Epithelial cell of esophagus (primary cell): ENCODE measurements around the gene KRTAP19-1.
"Not testable (repeated sequence)": the region's sequence is repeated elsewhere in the genome, so short reads cannot be mapped to it uniquely, and the experiment has no call there.

Experiments used
- DNase-seq: peaks from one replicate; pipeline ENCODE4 v3.0.0; 2010; ENCODE audit warnings: low read depth
- H3K4me3 ChIP-seq: 2 replicates; pipeline ENCODE4 v1.5.1; 2011; ENCODE audit warnings: mild to moderate bottlenecking, low read length, control low read depth
- CTCF ChIP-seq: IDR thresholded peaks from 2 replicates; pipeline ENCODE4 v1.5.1; 2011; ENCODE audit warnings: low read depth, mild to moderate bottlenecking, low read length, control low read depth, inconsistent platforms; ENCODE audit not compliant: insufficient read depth; ENCODE audit errors: missing control alignments

Gene KRTAP19-1

DNA sequence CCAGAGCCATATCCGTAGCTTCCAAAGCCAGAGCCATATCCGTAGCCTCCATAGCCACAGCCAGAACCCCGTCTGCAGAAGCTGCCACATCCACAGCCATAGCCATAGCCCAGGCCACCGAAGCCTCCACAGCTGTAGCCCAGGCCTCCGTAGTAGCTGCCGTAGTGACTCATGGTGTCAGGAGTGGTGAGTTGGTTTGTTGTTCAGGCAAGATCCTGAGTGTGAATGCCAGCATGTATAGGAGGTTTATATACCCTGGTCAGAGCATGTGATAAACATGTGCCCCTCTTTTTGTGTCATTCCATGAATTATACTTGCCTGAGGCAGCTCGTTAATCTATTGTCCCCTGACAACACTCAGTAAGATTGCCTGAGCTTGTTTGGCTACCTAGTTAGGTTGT is at the start of gene KRTAP19-1:
Gene KRTAP19-1, minus strand, starts transcription at position 223 of the 400 bp plus-strand sequence. Its CDS starts 50 bp downstream, at position 173.
- no peak for TF ChIP-seq CTCF
- H3K4me3 ChIP-seq = no peak within 1 kb of the TSS
- DNase-seq = peak; percentile 64

GRCh38 chr21:30518876-30519275 is 38.7 kb upstream of the KRTAP19-1 start:
- no peak overlapping the region for H3K4me3 ChIP-seq
- no peak for TF ChIP-seq CTCF
- DNase-seq = peak; percentile 8

GRCh38 chr21:30515681-30516080 is 35.5 kb upstream of the KRTAP19-1 start:
- no peak overlapping the region for H3K4me3 ChIP-seq
- TF ChIP-seq CTCF = no peak
- DNase-seq = peak; percentile 9

GRCh38 chr21:30505621-30506205 is 25.5 kb upstream of the KRTAP19-1 start:
- H3K4me3 ChIP-seq = not testable (repeated sequence)
- peak; percentile 33 for DNase-seq
- peak; percentile 58 for TF ChIP-seq CTCF

GRCh38 chr21:30502041-30502440 is 21.9 kb upstream of the KRTAP19-1 start, which contains the start of gene KRTAP19-5:
TSS of gene KRTAP19-5 (minus strand) at chr21:30502141. CDS start at chr21:30502090, 51 bp downstream.
- H3K4me3 ChIP-seq = no peak within 1 kb of the TSS
- DNase-seq = no peak
- no peak for TF ChIP-seq CTCF

DNA sequence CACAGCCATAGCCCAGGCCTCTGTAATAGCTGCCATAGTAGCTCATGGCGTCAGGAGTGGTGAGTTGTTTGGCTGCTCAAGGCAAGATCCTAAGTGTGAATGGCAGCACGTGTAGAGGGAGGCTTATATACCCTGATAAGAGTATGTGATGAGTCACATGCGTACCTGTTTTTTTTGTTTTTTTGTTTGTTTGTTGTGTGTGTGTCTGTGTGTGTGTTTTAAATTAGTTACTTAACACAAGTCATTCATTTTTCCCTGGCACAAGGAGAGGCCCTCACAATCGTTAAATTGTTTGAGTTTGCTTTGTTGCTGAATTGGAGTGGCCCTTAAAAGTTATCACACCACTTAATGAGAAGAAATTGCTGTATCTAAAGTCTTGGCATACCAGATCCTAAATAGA is 16.9 kb upstream of the KRTAP19-1 start, which contains the start of gene KRTAP19-4:
Gene KRTAP19-4, minus strand, starts transcription at position 101 of the 400 bp plus-strand sequence. Its CDS starts 55 bp downstream, at position 46.
- H3K4me3 ChIP-seq = no peak within 1 kb of the TSS
- TF ChIP-seq CTCF = no peak
- DNase-seq = no peak

DNA sequence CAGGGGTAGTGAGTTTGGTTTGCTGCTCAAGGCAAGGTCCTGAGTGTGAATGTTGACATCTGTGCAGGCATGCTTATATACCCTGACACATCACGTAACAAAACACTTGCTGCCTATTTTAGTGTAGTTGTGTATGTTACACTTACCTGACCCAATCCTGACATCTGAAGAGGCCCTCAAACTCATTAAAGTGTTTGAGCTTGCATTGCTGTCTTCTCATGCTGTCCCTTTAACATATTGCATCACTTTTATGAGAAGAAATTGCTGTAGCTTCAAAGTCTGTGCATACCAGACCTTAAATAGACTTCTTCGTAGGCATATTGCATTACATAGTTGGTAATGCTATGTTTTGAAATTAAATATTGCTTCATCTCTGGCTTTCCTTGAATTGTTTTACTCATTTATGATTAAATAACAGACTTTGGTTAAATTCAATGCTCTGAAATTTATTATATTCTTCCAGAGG is 11.8 kb upstream of the KRTAP19-1 start, which contains the start of gene KRTAP19-3:
Gene KRTAP19-3, minus strand, starts transcription at position 51 of the 466 bp plus-strand sequence. CDS start 56 bp downstream, outside the sequence.
- peak; percentile 17 for DNase-seq
- no peak for TF ChIP-seq CTCF
- no peak within 1 kb of the TSS for H3K4me3 ChIP-seq
